Measurements from ENCODE around the gene ADAMTS17.

The ADAMTS17 gene

GRCh38 chr15:100112061-100112420 is 229.7 kb downstream of the ADAMTS17 start:
- TF ChIP-seq EP300 (IDR thresholded peaks at IDR 0.05; ENCODE audit: borderline replicate concordance) = no peak
- TF ChIP-seq, protein P1, sequence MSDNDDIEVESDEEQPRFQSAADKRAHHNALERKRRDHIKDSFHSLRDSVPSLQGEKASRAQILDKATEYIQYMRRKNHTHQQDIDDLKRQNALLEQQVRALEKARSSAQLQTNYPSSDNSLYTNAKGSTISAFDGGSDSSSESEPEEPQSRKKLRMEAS (IDR thresholded peaks at IDR 0.05) = no peak
- TF ChIP-seq EGR1 (IDR thresholded peaks at IDR 0.05) = no peak
- no peak for TF ChIP-seq USF1 (IDR thresholded peaks at IDR 0.05)
- TF ChIP-seq TEAD4 (IDR thresholded peaks at IDR 0.05) = no peak
- no peak for TF ChIP-seq RAD21 (IDR thresholded peaks at IDR 0.05; ENCODE audit: low read depth)
- TF ChIP-seq TCF12 (IDR thresholded peaks at IDR 0.05; ENCODE audit: low read depth) = no peak
- no peak for TF ChIP-seq REST (IDR thresholded peaks at IDR 0.05; ENCODE audit: low read depth)
- TF ChIP-seq TAF1 (IDR thresholded peaks at IDR 0.05; ENCODE audit: low read depth) = no peak
- TF ChIP-seq CREB1 (IDR thresholded peaks at IDR 0.05; ENCODE audit: low read depth) = no peak
- TF ChIP-seq NFIC (IDR thresholded peaks at IDR 0.05) = no peak
- no peak for TF ChIP-seq YY1 (IDR thresholded peaks at IDR 0.05; ENCODE audit: low read depth)
- no peak for TF ChIP-seq CEBPB (IDR thresholded peaks at IDR 0.05)
- no peak for TF ChIP-seq ZBTB7A (IDR thresholded peaks at IDR 0.05; ENCODE audit: low read depth)
- TF ChIP-seq FOXM1 (IDR thresholded peaks at IDR 0.05; ENCODE audit: borderline replicate concordance, low read depth) = no peak

DNA sequence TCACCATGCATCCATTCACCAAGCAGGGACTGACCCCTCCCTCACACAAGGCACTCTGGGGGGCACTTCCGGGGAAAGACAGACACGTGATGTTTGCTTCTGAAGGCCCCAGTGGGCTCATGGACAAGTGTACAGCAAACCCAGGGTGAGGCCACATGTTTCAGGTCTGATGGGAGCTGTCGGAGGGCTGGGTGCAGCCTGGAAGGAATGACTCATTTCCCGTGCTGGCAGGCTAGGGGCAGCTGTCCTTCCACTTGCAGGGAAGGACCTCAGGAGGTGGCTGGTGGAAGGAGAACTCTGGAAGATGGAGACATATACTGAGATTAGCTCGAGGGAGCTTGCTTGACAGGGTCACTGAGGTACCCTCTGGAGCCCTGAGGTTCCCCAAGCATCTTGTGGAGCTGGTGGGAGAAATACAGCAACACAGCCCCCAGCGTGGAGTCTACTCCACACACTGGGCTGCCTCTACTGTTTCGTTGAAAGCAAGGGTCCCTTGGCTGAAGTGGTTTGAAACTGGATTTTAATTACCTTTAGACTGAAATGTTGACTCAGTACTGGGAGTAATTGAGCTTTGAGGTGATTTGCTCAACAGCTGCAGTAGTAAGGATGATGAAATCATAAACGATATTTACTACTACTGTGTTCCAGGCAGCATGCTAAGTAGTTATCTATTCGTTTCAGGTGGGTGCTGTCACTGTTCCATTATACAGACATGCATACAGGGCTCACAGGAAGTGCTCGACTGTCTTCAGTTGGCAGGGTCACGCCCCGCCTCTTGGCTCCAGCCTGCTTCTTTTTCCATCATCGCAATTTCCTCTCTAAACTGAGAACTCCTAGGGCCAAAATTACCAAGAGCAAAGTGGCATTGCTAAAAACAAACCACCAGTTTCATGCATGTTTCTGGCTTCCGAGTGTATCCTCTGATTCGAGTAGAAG is 230.4 kb downstream of the ADAMTS17 start:
- TF ChIP-seq, protein P1 (IDR thresholded peaks at IDR 0.05) = peak; percentile 82
- TF ChIP-seq NFIC (IDR thresholded peaks at IDR 0.05) (peak; percentile 17; the same call in 1 of the 2 replicates), TCF12 (IDR thresholded peaks at IDR 0.05; ENCODE audit: low read depth) (peak; percentile 54; the same call in 1 of the 2 replicates), USF1 (IDR thresholded peaks at IDR 0.05) (peak; percentile 63), TAF1 (IDR thresholded peaks at IDR 0.05; ENCODE audit: low read depth) (no peak), ZBTB7A (IDR thresholded peaks at IDR 0.05; ENCODE audit: low read depth) (no peak), YY1 (IDR thresholded peaks at IDR 0.05; ENCODE audit: low read depth) (no peak), RAD21 (IDR thresholded peaks at IDR 0.05; ENCODE audit: low read depth) (peak; percentile 14; the same call in 1 of the 2 replicates), EP300 (IDR thresholded peaks at IDR 0.05; ENCODE audit: borderline replicate concordance) (0 out of 2 replicates have a peak, but pooled peaks have one; percentile 34)

DNA sequence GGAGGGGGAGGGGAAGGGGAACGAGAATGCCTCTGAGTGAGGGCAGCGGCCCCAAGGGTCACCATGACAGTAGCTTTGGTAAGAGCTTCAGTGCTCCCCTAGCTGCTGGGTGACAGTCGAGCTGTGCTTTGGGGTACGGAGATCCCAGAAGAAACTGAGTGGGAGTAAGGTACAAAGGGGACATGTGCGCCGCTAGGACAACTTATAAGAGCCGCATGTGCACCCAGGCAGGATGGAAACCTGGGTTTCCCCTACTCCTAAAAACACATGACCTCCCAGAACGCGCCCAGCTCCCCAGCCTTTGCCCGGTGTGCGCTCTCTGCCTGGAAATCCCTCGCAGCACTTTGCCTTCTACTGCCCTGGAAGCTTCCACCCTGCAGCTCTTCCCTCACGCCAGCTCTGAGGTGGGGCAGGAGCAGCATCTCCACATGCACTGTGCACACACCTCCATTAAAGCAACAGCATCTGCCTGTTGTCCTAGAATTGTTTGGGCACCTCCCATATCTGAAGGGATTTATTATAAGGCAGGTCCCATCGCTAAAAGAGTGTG is 232.2 kb downstream of the ADAMTS17 start:
- no peak for TF ChIP-seq TCF12 (IDR thresholded peaks at IDR 0.05; ENCODE audit: low read depth)
- no peak for TF ChIP-seq TAF1 (IDR thresholded peaks at IDR 0.05; ENCODE audit: low read depth)
- TF ChIP-seq CEBPB (IDR thresholded peaks at IDR 0.05) = no peak

GRCh38 chr15:100108846-100109245 is 232.9 kb downstream of the ADAMTS17 start:
- TF ChIP-seq CEBPB (IDR thresholded peaks at IDR 0.05) = no peak
- no peak for TF ChIP-seq CREB1 (IDR thresholded peaks at IDR 0.05; ENCODE audit: low read depth)
- no peak for TF ChIP-seq YY1 (IDR thresholded peaks at IDR 0.05; ENCODE audit: low read depth)
- no peak for TF ChIP-seq TEAD4 (IDR thresholded peaks at IDR 0.05)
- TF ChIP-seq FOXM1 (IDR thresholded peaks at IDR 0.05; ENCODE audit: borderline replicate concordance, low read depth) = no peak

DNA sequence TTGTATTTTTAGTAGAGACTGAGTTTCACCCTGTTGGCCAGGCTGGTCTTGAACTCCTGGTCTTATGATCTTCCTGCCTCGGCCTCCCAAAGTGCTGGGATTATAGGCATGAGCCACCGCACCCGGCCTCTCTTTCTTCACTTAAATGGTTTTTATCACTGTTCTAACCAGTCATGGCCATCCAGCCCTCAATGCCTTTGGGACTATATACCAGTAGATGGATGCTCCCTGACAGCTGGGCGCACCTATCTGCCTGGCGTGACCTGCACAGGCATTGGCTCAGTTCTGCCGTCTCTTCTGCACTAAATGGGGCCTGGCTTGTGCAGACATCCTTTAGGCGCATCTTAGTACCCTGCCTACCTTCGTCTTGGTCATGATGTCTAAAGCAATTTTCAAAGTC is 233.4 kb downstream of the ADAMTS17 start:
- TF ChIP-seq TEAD4 (IDR thresholded peaks at IDR 0.05) = no peak

DNA sequence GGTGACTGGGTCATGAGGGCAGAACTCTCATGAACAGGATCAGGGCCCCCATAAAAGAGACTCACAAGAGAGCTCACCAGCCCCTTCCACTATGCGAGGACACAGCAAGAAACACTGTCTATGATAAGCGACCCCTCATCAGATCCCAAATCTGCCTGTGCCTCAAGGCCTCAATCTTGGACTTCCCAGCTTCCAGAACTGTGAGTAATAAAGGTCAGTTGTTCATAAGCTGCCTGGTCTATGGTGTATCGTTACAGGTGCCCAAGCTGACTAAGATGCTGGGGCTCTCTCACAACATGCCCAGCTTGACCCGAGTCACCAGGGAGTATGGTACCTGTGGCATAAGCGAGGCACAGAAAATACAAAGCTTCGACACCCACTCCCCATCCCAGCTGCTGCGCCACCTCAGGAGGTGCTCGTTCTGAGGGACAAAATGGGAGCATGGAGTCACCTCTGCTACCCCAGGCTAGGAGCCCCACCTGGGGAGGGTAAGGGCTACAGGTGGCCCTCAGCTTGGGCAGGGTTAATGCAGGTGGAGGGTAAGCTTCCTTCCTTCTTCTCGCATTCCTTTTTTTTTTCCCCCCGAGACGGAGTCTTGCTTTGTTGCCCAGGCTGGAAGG is 234.1 kb downstream of the ADAMTS17 start:
- TF ChIP-seq, protein P1 (IDR thresholded peaks at IDR 0.05) = no peak
- no peak for TF ChIP-seq EGR1 (IDR thresholded peaks at IDR 0.05)
- TF ChIP-seq TEAD4 (IDR thresholded peaks at IDR 0.05) = no peak
- TF ChIP-seq FOXM1 (IDR thresholded peaks at IDR 0.05; ENCODE audit: borderline replicate concordance, low read depth) = no peak
- no peak for TF ChIP-seq TAF1 (IDR thresholded peaks at IDR 0.05; ENCODE audit: low read depth)
- no peak for TF ChIP-seq CREB1 (IDR thresholded peaks at IDR 0.05; ENCODE audit: low read depth)
- no peak for TF ChIP-seq NFIC (IDR thresholded peaks at IDR 0.05)
- no peak for TF ChIP-seq YY1 (IDR thresholded peaks at IDR 0.05; ENCODE audit: low read depth)

DNA sequence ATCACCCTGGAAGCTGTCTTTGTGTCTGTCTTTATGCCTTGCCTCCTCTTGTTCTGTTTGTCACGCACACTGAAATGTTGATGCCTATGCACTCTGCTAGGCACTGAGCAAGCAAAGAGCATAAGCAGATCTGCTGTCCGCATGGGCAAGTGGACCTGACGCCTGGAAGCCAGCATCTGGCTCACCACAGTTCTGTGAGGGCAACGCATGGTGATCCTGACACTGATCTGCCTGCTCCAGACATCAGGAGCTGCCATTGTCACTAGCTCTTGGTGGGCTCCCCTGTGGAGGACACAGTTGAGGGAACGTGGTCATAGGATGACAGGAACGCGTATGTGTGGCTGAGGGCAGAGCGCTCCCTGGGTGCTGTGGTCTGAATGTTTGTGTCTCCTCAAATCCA is 234.6 kb downstream of the ADAMTS17 start:
- TF ChIP-seq REST (IDR thresholded peaks at IDR 0.05; ENCODE audit: low read depth) = no peak
- no peak for TF ChIP-seq NFIC (IDR thresholded peaks at IDR 0.05)
- TF ChIP-seq TEAD4 (IDR thresholded peaks at IDR 0.05) = no peak
- TF ChIP-seq EGR1 (IDR thresholded peaks at IDR 0.05) = no peak
- TF ChIP-seq TAF1 (IDR thresholded peaks at IDR 0.05; ENCODE audit: low read depth) = no peak
- TF ChIP-seq ZBTB7A (IDR thresholded peaks at IDR 0.05; ENCODE audit: low read depth) = no peak
- no peak for TF ChIP-seq TCF12 (IDR thresholded peaks at IDR 0.05; ENCODE audit: low read depth)

Measured in Ishikawa (cell line).